Neutrophil (primary cell): ENCODE measurements around the gene NRARP.
A peak's percentile ranks its signal among the peaks of the same experiment; 100 is the strongest.

Experiments
- H3K27ac ChIP-seq: fragments of 200-600 bp; sonication (generic); 2 replicates; pipeline ENCODE4 v1.5.1; 2016; ENCODE audit warnings: mild to moderate bottlenecking, moderate library complexity
- H3K27me3 ChIP-seq: fragments of 200-600 bp; sonication (generic); 2 replicates; pipeline ENCODE4 v1.6.0; 2016; ENCODE audit warnings: mild to moderate bottlenecking
- H3K36me3 ChIP-seq: fragments of 200-600 bp; sonication (generic); 2 replicates; pipeline ENCODE4 v1.5.1; 2017
- H3K4me1 ChIP-seq, 2 experiments: fragments of 200-600 bp in 1 of 2; sonication (generic) in 1 of 2; 1 replicate in 1 of 2; 2 replicates in 1 of 2; pipeline versions ENCODE4 v1.5.1 to v1.6.1; 2013 to 2016; ENCODE audit warnings: low read depth in 1 of 2, low read length in 1 of 2, mild to moderate bottlenecking in 1 of 2, moderate library complexity in 1 of 2; ENCODE audit not compliant: control insufficient read depth in 1 of 2, insufficient read depth in 1 of 2
- H3K4me3 ChIP-seq, 2 experiments: fragments of 200-600 bp in 1 of 2; sonication (generic) in 1 of 2; 1 replicate in 1 of 2; 2 replicates in 1 of 2; pipeline ENCODE4 v1.5.1; 2013 to 2016; ENCODE audit warnings: low read depth in 1 of 2, low read length in 1 of 2, mild to moderate bottlenecking in 1 of 2, moderate library complexity in 1 of 2
- H3K9me3 ChIP-seq: fragments of 200-600 bp; sonication (generic); 2 replicates; pipeline ENCODE4 v1.5.1; 2016
- TF ChIP-seq, protein P1 (sequence below): fragments of 200-600 bp; sonication (generic); IDR thresholded peaks from 2 replicates; pipeline ENCODE4 v1.5.1; 2016; ENCODE audit warnings: antibody characterized with exemption

The NRARP gene

DNA sequence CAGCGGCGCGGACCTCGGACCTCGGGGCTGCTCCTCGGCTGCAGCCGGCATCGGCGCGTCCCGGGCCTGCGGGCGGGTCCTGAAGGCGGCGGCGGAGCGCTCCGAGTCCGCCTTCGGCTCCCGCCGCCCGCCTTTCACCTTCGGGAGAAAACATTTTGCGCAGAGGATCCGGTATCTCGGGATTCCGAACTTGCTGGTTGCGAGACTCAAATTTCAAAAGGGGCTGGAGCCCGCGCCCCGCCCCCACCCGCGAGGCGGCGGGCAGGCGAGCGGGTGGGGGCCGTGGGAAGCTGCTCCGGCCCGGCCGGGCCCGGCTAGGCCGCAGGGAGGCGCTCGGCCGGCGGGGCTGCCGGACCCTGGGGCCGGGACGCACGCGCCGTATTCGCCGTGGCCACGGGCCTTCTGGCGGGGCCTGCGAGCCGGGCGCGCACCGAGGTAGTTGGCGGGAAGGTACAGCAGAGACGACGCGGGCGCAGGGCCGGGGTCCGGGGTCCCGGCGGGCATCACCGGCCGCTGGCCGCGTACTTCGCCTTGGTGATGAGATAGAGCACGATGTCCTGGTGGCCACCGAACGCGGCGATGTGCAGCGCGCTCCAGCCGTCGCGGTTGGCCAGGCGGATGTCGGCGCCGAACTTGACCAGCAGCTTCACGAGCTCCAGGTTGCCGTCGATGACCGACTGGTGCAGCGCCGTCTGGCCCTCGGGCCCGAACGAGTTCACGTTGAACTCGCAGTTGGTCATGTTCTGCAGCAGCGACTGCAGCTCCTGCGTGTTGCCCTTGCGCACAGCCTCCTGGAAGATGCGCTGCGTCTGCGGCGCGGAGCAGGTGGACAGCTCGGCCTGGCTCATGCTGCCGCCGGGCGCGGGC, 757 bp downstream of the NRARP start:
- Histone ChIP-seq H3K4me3 (peak overlapping the region; percentile 43 to 55), H3K27me3 (peaks cover 98% of the 10 kb centered on the region), H3K27ac (no peak overlapping the region), H3K36me3 (no peaks in the 10 kb centered on the region), H3K4me1 (peaks cover 11 to 24% of the 10 kb centered on the region in 2 experiments), H3K9me3 (no peaks in the 10 kb centered on the region)
- TF ChIP-seq, protein P1, sequence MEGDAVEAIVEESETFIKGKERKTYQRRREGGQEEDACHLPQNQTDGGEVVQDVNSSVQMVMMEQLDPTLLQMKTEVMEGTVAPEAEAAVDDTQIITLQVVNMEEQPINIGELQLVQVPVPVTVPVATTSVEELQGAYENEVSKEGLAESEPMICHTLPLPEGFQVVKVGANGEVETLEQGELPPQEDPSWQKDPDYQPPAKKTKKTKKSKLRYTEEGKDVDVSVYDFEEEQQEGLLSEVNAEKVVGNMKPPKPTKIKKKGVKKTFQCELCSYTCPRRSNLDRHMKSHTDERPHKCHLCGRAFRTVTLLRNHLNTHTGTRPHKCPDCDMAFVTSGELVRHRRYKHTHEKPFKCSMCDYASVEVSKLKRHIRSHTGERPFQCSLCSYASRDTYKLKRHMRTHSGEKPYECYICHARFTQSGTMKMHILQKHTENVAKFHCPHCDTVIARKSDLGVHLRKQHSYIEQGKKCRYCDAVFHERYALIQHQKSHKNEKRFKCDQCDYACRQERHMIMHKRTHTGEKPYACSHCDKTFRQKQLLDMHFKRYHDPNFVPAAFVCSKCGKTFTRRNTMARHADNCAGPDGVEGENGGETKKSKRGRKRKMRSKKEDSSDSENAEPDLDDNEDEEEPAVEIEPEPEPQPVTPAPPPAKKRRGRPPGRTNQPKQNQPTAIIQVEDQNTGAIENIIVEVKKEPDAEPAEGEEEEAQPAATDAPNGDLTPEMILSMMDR = no peak

DNA sequence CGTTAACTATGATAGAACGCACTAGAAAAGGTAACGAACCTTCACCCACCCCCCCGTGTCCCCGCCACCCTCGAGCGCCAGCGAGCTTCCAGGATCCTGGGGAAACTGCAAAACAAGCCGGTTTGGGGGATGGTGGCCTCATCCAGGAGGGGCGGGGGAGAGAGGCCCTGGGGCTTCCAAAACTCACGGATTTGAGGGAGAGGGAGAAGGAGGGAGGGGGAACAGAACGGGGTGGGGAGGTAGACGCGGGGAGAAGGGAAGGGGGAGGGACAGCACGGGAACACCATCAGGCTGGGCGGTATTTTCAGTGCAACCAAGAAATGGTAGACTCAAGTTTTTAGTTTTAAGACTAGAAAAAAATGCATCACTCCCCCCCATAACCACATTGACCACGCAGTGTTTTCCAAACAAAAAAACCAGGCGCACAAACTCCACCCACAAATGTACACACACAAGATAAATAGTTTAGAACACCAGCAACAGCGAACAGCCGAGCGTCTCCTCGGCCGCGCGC, 1.4 kb downstream of the NRARP start:
- Histone ChIP-seq H3K4me1 (peaks cover 11 to 28% of the 10 kb centered on the region in 2 experiments), H3K9me3 (no peaks in the 10 kb centered on the region), H3K4me3 (peak overlapping the region; percentile 27 to 43), H3K27me3 (peaks cover 98% of the 10 kb centered on the region), H3K36me3 (no peaks in the 10 kb centered on the region), H3K27ac (no peak overlapping the region)
- TF ChIP-seq, protein P1 = no peak

DNA sequence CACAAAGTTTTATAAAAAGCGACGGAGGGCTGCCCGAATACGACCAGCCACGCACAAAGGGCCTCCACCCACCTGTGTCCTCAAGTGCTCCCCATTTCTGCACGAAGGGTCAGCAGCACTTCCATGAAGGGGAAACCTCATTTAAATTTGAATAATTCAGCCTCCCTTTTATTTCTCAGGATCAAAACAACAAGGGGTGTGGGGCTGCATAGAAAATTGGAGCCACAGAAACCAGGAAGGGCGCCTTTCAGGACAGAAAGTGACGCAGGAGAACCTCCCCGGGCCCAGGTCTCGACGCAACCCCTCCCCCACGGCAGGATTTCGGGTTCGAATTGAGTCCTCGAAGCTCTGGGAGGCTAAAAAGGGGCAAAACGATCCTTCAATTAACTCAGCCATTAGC, 2.1 kb downstream of the NRARP start:
- TF ChIP-seq, protein P1 = no peak
- Histone ChIP-seq H3K27me3 (peaks cover 98% of the 10 kb centered on the region), H3K9me3 (no peaks in the 10 kb centered on the region), H3K27ac (no peak overlapping the region), H3K36me3 (no peaks in the 10 kb centered on the region), H3K4me3 (no peak overlapping the region), H3K4me1 (peaks cover 11 to 34% of the 10 kb centered on the region in 2 experiments)

DNA sequence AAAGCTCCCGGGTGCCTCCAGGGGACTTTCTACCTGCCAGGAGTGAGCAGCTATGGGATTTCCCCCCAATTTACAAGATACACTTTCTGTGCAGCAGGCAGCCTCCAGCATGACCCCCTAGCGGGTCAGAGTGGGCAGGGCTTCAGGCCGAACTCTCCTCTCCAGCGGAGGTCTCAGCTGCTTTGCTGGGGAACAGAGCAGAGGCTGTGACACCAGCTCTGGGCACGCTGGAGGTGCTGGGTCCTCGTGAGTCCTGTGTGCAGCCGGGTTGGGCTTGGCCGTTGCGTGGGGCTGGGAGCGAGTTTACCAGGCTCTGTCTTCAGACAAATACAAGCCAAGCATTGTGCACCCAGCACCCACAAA, 2.9 kb downstream of the NRARP start:
- TF ChIP-seq, protein P1 = no peak
- Histone ChIP-seq H3K4me3 (no peak overlapping the region), H3K9me3 (no peaks in the 10 kb centered on the region), H3K36me3 (no peaks in the 10 kb centered on the region), H3K4me1 (peaks cover 11 to 38% of the 10 kb centered on the region in 2 experiments), H3K27me3 (peaks cover 98% of the 10 kb centered on the region), H3K27ac (no peak overlapping the region)

DNA sequence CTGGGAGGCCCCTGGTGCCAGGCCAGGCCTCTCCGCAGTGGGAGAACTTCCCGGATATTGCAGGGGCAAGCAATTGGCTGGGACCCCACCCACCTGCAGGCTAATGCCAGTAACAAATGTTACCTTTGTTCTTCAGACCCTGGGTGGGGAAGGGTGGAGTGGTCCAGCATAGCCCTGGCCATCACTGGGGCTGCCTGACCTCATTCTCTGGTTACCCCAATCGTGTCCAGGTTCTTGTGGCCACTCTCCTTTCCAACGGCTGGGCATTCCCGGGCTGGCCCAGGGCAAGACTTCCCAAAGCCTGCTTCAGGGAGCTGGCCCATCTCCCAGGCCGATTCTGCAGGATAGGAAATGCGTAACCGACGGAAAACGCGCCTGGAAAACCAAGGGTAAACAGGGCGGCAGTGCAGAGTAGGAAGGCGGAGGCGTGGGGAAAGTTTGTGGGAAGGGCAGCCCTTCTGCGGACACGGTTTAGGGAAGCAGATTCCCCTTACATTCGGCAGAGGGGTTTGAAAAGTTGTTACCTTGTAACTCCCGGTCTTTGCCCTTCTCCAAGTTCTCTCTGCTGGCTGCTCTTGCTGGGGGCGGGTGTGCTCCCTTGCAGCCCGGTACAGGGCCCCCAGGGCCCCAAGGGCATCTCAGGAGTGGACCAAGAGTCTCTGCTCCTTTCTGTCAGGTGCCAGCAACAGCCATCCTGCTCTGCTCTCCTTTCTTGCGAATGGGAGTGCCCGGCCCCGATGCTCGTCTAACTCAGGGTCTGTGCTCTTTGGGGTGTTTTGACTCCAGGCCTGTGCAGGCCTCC, 3.5 kb downstream of the NRARP start:
- Histone ChIP-seq H3K27ac (no peak overlapping the region), H3K27me3 (peaks cover 98% of the 10 kb centered on the region), H3K4me3 (no peak overlapping the region), H3K36me3 (no peaks in the 10 kb centered on the region), H3K9me3 (no peaks in the 10 kb centered on the region), H3K4me1 (peaks cover 11 to 38% of the 10 kb centered on the region in 2 experiments)
- TF ChIP-seq, protein P1 = no peak
